DOHH2 (cell line): ENCODE data around the gene TTBK2.

Experiments used
- H3F3A ChIP-seq: fragments of 200-600 bp; sonication (generic), shearing (Covaris generic); 2 replicates; pipeline ENCODE4 v1.6.0; 2016; ENCODE audit warnings: antibody characterized with exemption, mild to moderate bottlenecking; ENCODE audit not compliant: control insufficient read depth, insufficient read depth
- H3K27ac ChIP-seq: fragments of 200-600 bp; sonication (generic); 2 replicates; pipeline ENCODE4 v1.5.1; 2014; ENCODE audit warnings: low read depth, mild to moderate bottlenecking, low read length, moderate library complexity
- H3K27me3 ChIP-seq: fragments of 200-600 bp; sonication (generic); 2 replicates; pipeline ENCODE4 v1.6.1; 2014; ENCODE audit warnings: mild to moderate bottlenecking, low read length, mixed read lengths; ENCODE audit not compliant: control insufficient read depth
- H3K36me3 ChIP-seq: fragments of 200-600 bp; sonication (generic); 2 replicates; pipeline ENCODE4 v1.6.1; 2014; ENCODE audit warnings: mild to moderate bottlenecking, low read length, moderate library complexity, mixed read lengths; ENCODE audit not compliant: control insufficient read depth
- H3K4me1 ChIP-seq: fragments of 200-600 bp; sonication (generic); 2 replicates; pipeline ENCODE4 v1.6.1; 2014; ENCODE audit warnings: mild to moderate bottlenecking, low read length, mixed read lengths; ENCODE audit not compliant: control insufficient read depth
- H3K4me2 ChIP-seq: fragments of 200-600 bp; sonication (generic); 2 replicates; pipeline ENCODE4 v1.6.0; 2014; ENCODE audit warnings: mild to moderate bottlenecking, low read length, moderate library complexity
- H3K4me3 ChIP-seq: fragments of 200-600 bp; sonication (generic); 2 replicates; pipeline ENCODE4 v1.5.1; 2014; ENCODE audit warnings: mild to moderate bottlenecking, low read length, mixed read lengths
- H3K79me2 ChIP-seq: fragments of 200-600 bp; sonication (generic); 2 replicates; pipeline ENCODE4 v1.6.1; 2014; ENCODE audit warnings: mild to moderate bottlenecking, low read length, mixed read lengths; ENCODE audit not compliant: control insufficient read depth
- H3K9me2 ChIP-seq: fragments of 200-600 bp; sonication (generic); replicated peaks from 2 replicates; pipeline ENCODE4 v1.6.1; 2014; ENCODE audit warnings: mild to moderate bottlenecking, low read length, mixed read lengths; ENCODE audit not compliant: control insufficient read depth
- H3K9me3 ChIP-seq: fragments of 200-600 bp; sonication (generic); 2 replicates; pipeline ENCODE4 v1.6.1; 2014; ENCODE audit warnings: antibody characterized with exemption, low read length, mixed read lengths; ENCODE audit not compliant: control insufficient read depth, insufficient read depth
- H4K20me1 ChIP-seq: fragments of 200-600 bp; sonication (generic); 2 replicates; pipeline ENCODE4 v1.6.0; 2014; ENCODE audit warnings: low read depth, mild to moderate bottlenecking, antibody characterized with exemption, low read length, moderate library complexity; ENCODE audit not compliant: control insufficient read depth, insufficient read depth
- CTCF ChIP-seq: fragments of 200-600 bp; sonication (generic); IDR thresholded peaks from one replicate; pipeline ENCODE4 v1.5.1; 2014; ENCODE audit warnings: antibody characterized with exemption, mild to moderate bottlenecking, low read depth, low read length; ENCODE audit not compliant: poor library complexity, severe bottlenecking
- EZH2phosphoT487 ChIP-seq: fragments of 200-600 bp; sonication (generic); IDR thresholded peaks from 2 replicates; pipeline ENCODE4 v1.6.1; 2017; ENCODE audit warnings: borderline replicate concordance, mild to moderate bottlenecking, antibody characterized with exemption, low read length, moderate library complexity, mixed read lengths

TTBK2 gene

GRCh38 chr15:42724276-42724675 lies 196.3 kb downstream of the TTBK2 start:
- TF ChIP-seq EZH2phosphoT487: no peak
- no peak for TF ChIP-seq CTCF
- Histone ChIP-seq H3F3A (no peaks in the 10 kb centered on the region; the same call in 1 of the 2 replicates), H3K9me3 (no peaks in the 10 kb centered on the region), H3K4me3 (no peak overlapping the region), H3K4me1 (no peaks in the 10 kb centered on the region), H3K79me2 (no peaks in the 10 kb centered on the region), H3K9me2 (no peaks in the 10 kb centered on the region), H3K36me3 (peaks cover 56% of the 10 kb centered on the region), H4K20me1 (no peaks in the 10 kb centered on the region), H3K27me3 (no peaks in the 10 kb centered on the region), H3K27ac (no peak overlapping the region), H3K4me2 (no peak overlapping the region)

- Histone ChIP-seq H3K27me3 (no peaks in the 10 kb centered on the region), H3K9me2 (no peaks in the 10 kb centered on the region), H3K36me3 (peaks cover 50% of the 10 kb centered on the region), H3K27ac (no peak overlapping the region), H3K4me2 (no peak overlapping the region), H3K4me3 (no peak overlapping the region), H3K4me1 (no peaks in the 10 kb centered on the region), H3K9me3 (no peaks in the 10 kb centered on the region), H4K20me1 (no peaks in the 10 kb centered on the region), H3K79me2 (no peaks in the 10 kb centered on the region), H3F3A (no peaks in the 10 kb centered on the region; the same call in 1 of the 2 replicates)
- TF ChIP-seq CTCF: peak; percentile 27
- no peak for TF ChIP-seq EZH2phosphoT487
Measured at GRCh38 chr15:42723068-42723467, 197.5 kb downstream of the TTBK2 start.

- no peaks in the 10 kb centered on the region for H3K79me2 ChIP-seq
- no peak overlapping the region for H3K4me3 ChIP-seq
- no peaks in the 10 kb centered on the region for H3K9me2 ChIP-seq
- no peaks in the 10 kb centered on the region for H3K9me3 ChIP-seq
- no peaks in the 10 kb centered on the region for H3K27me3 ChIP-seq
- TF ChIP-seq CTCF (no peak), EZH2phosphoT487 (no peak)
- H3K4me2 ChIP-seq: no peak overlapping the region
- no peak overlapping the region for H3K27ac ChIP-seq
- no peaks in the 10 kb centered on the region for H3K4me1 ChIP-seq
- no peaks in the 10 kb centered on the region; the same call in 1 of the 2 replicates for H3F3A ChIP-seq
- H3K36me3 ChIP-seq: peaks cover 42% of the 10 kb centered on the region
- H4K20me1 ChIP-seq: no peaks in the 10 kb centered on the region
Measured at GRCh38 chr15:42721916-42722315, 198.7 kb downstream of the TTBK2 start.
